ENCODE measurements around the gene PHF24.

DNA sequence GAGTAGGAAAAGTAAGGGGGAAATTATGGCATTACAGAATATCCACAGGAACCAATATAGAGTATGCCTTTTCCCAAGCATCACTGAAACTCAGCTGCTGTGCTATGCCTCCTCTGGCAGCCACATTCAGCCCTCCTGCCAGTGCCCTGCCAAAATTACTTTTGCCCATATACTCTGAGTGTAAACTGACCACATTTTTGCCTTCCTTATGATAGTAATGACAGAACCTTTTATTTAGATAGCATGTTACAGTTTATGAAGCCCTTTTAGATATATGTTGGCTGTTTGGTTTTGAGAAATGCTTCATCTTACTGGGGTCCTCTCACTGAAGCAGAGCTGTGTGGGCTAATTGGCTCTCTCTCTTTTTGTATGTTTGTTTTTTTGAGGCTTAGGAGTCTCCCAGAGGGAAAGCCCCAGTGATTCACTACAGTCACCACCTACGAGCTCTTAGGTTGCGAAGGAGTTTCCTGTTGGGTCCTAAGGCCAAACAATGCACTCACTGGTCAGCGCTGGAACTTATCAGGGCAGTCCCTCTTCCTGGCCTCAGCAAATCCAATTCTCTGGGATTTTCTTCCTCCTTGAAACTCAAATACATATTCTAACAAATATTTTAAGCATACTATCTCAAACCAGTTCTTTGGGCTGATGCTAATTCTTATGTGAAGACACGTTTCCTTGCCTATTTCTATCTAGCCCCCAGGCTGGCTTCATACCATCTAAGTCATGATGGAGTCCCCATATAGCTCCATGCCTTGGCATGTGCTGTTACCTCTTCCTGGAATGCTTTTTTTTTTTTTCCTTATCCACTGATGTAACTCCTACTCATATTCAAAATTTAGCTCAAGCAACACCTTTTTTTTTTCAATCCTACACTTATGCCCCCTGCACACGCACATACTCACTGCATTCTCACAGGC is 3.7 kb downstream of the PHF24 start:
- TF ChIP-seq, protein P1, sequence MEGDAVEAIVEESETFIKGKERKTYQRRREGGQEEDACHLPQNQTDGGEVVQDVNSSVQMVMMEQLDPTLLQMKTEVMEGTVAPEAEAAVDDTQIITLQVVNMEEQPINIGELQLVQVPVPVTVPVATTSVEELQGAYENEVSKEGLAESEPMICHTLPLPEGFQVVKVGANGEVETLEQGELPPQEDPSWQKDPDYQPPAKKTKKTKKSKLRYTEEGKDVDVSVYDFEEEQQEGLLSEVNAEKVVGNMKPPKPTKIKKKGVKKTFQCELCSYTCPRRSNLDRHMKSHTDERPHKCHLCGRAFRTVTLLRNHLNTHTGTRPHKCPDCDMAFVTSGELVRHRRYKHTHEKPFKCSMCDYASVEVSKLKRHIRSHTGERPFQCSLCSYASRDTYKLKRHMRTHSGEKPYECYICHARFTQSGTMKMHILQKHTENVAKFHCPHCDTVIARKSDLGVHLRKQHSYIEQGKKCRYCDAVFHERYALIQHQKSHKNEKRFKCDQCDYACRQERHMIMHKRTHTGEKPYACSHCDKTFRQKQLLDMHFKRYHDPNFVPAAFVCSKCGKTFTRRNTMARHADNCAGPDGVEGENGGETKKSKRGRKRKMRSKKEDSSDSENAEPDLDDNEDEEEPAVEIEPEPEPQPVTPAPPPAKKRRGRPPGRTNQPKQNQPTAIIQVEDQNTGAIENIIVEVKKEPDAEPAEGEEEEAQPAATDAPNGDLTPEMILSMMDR (IDR thresholded peaks at IDR 0.05) = no peak
- TF ChIP-seq EP300 (IDR thresholded peaks at IDR 0.05) = no peak
